Epithelial cell of proximal tubule (primary cell): ENCODE measurements around the gene EME1. TPM values are rescaled to one million over a fixed set of nuclear protein-coding genes. Genes with fewer than 3 reads are reported as not detected.

Source experiments
- DNase-seq: peaks from one replicate; pipeline ENCODE4 v3.0.0-alpha.2; 2011; ENCODE audit warnings: low read depth
- H3K4me3 ChIP-seq: 2 replicates; pipeline ENCODE4 v1.5.1; 2011; ENCODE audit warnings: low read depth, mild to moderate bottlenecking, low read length
- CTCF ChIP-seq: conservative IDR thresholded peaks from 2 replicates; pipeline ENCODE4 v1.5.1; 2012; ENCODE audit warnings: low read depth, mild to moderate bottlenecking, low read length
- total RNA-seq: library from RNA; depleted of rRNA; stranded (reverse); fragments of >200 nt; gene quantifications from 2 replicates; pipeline ENCODE4 v1.2.3, GENCODE V29; 2015

The EME1 gene
- total RNA-seq, 1 donor from 2014 or later: 13.8 TPM

GRCh38 chr17:50354198-50354597 lies 18.8 kb upstream of the EME1 start:
- no peak for TF ChIP-seq CTCF
- H3K4me3 ChIP-seq: no peak overlapping the region
- no peak for DNase-seq

- H3K4me3 ChIP-seq: no peak overlapping the region
- TF ChIP-seq CTCF: no peak
- DNase-seq: no peak
Observed at GRCh38 chr17:50354776-50355175, 18.3 kb upstream of the EME1 start.

GRCh38 chr17:50355336-50355700 lies 17.7 kb upstream of the EME1 start:
- TF ChIP-seq CTCF: no peak
- H3K4me3 ChIP-seq: no peak overlapping the region
- no peak for DNase-seq

- no peak overlapping the region for H3K4me3 ChIP-seq
- DNase-seq: no peak
- TF ChIP-seq CTCF: no peak
Observed at GRCh38 chr17:50355701-50356341, 17.2 kb upstream of the EME1 start.

- H3K4me3 ChIP-seq: no peak overlapping the region
- DNase-seq: no peak
- TF ChIP-seq CTCF: no peak
Observed at GRCh38 chr17:50356418-50356817, 16.6 kb upstream of the EME1 start.

GRCh38 chr17:50356892-50357510 lies 16.0 kb upstream of the EME1 start:
- no peak overlapping the region for H3K4me3 ChIP-seq
- TF ChIP-seq CTCF: no peak

GRCh38 chr17:50358177-50358576 lies 14.9 kb upstream of the EME1 start:
- TF ChIP-seq CTCF: no peak
- H3K4me3 ChIP-seq: no peak overlapping the region
- DNase-seq: no peak

More at GRCh38 chr17:50356892-50357510, 16.0 kb upstream of the EME1 start:
- no peak for DNase-seq
